B cell (primary cell): ENCODE measurements around the gene CETP. TPM values are rescaled to one million over a fixed set of nuclear protein-coding genes. Genes with fewer than 3 reads are reported as not detected.
A peak's percentile ranks its signal among the peaks of the same experiment; 100 is the strongest.

Source experiments
- ATAC-seq: fragments of 200-7000 bp; cut with Tn5 transposase; one replicate; pipeline ENCODE4 v1.10.0; 2021; ENCODE audit warnings: low read depth, mild to moderate bottlenecking, moderate number of reproducible peaks, moderate library complexity
- CTCF ChIA-PET: fragments of 350-600 bp; sonication (Branson Sonifier 250); formaldehyde crosslinking; loops from one replicate; lab custom pipeline; 2021; ENCODE audit warnings: antibody characterized with exemption, inconsistent platforms; lab: Charles Lee
- POLR2A ChIA-PET: fragments of 350-600 bp; sonication (Branson Sonifier 250); formaldehyde crosslinking; loops from one replicate; lab custom pipeline; 2021; ENCODE audit warnings: antibody characterized with exemption; lab: Charles Lee
- DNase-seq: peaks from one replicate; pipeline ENCODE4 v3.0.0; 2013
- H2AFZ ChIP-seq: 2 replicates; pipeline ENCODE4 v1.6.1; 2012; ENCODE audit warnings: mild to moderate bottlenecking, low read depth, low read length; ENCODE audit not compliant: insufficient read depth, poor library complexity, severe bottlenecking
- H3K27ac ChIP-seq, 2 donors: 1 replicate in 1 of 2; 2 replicates in 1 of 2; pipeline ENCODE4 v1.5.1; 2012 to 2013; ENCODE audit warnings: low read length in 2 of 2, mild to moderate bottlenecking in 2 of 2, moderate library complexity in 1 of 2
- H3K27me3 ChIP-seq, 4 experiments: fragments of 200-600 bp in 1 of 4; sonication (generic) in 1 of 4; replicated peaks in 1 of 4; 1 replicate in 2 of 4; 2 replicates in 2 of 4; pipeline versions ENCODE4 v1.6.1 to v1.7.0; 2013 to 2016; ENCODE audit warnings: low read length in 3 of 4, mild to moderate bottlenecking in 2 of 4, mixed read lengths in 1 of 4, moderate library complexity in 1 of 4; ENCODE audit not compliant: insufficient read depth in 4 of 4, control insufficient read depth in 3 of 4; ENCODE audit errors: control extremely low read depth in 1 of 4
- H3K36me3 ChIP-seq, 2 experiments: replicated peaks in 1 of 2; 1 replicate in 1 of 2; 2 replicates in 1 of 2; pipeline versions ENCODE4 v1.6.1 to v1.7.1; 2013; ENCODE audit warnings: low read length in 1 of 2; ENCODE audit not compliant: insufficient read depth in 2 of 2, control insufficient read depth in 1 of 2; ENCODE audit errors: control extremely low read depth in 1 of 2, extremely low read depth in 1 of 2
- H3K4me1 ChIP-seq, 2 donors: fragments of 200-600 bp in 1 of 2; sonication (generic) in 1 of 2; 1 replicate in 1 of 2; 2 replicates in 1 of 2; pipeline versions ENCODE4 v1.5.1 to v1.6.1; 2013 to 2017; ENCODE audit warnings: low read length in 2 of 2; ENCODE audit not compliant: control insufficient read depth in 2 of 2, insufficient read depth in 2 of 2
- H3K4me2 ChIP-seq: replicated peaks from 2 replicates; pipeline ENCODE3; 2012; ENCODE audit warnings: mild to moderate bottlenecking, low read depth, low read length; ENCODE audit not compliant: poor library complexity, severe bottlenecking
- H3K4me3 ChIP-seq, 5 experiments: fragments of 200-600 bp in 1 of 5; sonication (generic) in 1 of 5; 1 replicate in 3 of 5; 2 replicates in 2 of 5; pipeline versions ENCODE4 v1.5.1 to v1.7.0; 2011 to 2016; ENCODE audit warnings: low read length in 4 of 5, mild to moderate bottlenecking in 4 of 5, low read depth in 2 of 5, control low read depth in 1 of 5, moderate library complexity in 1 of 5; ENCODE audit not compliant: insufficient read depth in 1 of 5; ENCODE audit errors: control extremely low read depth in 1 of 5, extremely low read depth in 1 of 5
- H3K79me2 ChIP-seq: fragments of 200-600 bp; sonication (generic); one replicate; pipeline ENCODE4 v1.6.0; 2016; ENCODE audit warnings: low read length; ENCODE audit not compliant: control insufficient read depth, insufficient read depth
- H3K9ac ChIP-seq: fragments of 200-600 bp; sonication (generic); 2 replicates; pipeline ENCODE4 v1.6.1; 2017; ENCODE audit warnings: mild to moderate bottlenecking, low read length, moderate library complexity
- H3K9me3 ChIP-seq, 3 donors: one replicate each; pipeline versions ENCODE4 v1.6.1 to v1.7.1; 2013; ENCODE audit warnings: low read length in 2 of 3; ENCODE audit not compliant: control insufficient read depth in 2 of 3, insufficient read depth in 1 of 3; ENCODE audit errors: control extremely low read depth in 1 of 3
- H4K20me1 ChIP-seq: 2 replicates; pipeline ENCODE4 v1.6.0; 2012; ENCODE audit warnings: mild to moderate bottlenecking, low read length; ENCODE audit not compliant: insufficient read depth, control insufficient read depth, poor library complexity, severe bottlenecking
- H3K27ac Mint-ChIP-seq: one replicate; pipeline ENCODE4 v1.8.0; 2021; ENCODE audit warnings: mixed read lengths
- H3K27me3 Mint-ChIP-seq: one replicate; pipeline ENCODE4 v1.8.0; 2021; ENCODE audit warnings: mixed read lengths
- H3K4me1 Mint-ChIP-seq: one replicate; pipeline ENCODE4 v1.8.0; 2021; ENCODE audit warnings: mixed read lengths
- H3K4me3 Mint-ChIP-seq: one replicate; pipeline ENCODE4 v1.8.0; 2021; ENCODE audit warnings: mixed read lengths
- H3K9me3 Mint-ChIP-seq: one replicate; pipeline ENCODE4 v1.8.0; 2022; ENCODE audit warnings: mixed read lengths; ENCODE audit not compliant: insufficient read depth
- CTCF ChIP-seq: fragments of 200-600 bp; IDR thresholded peaks from one replicate; pipeline ENCODE4 v1.8.0; 2022; ENCODE audit warnings: antibody characterized with exemption, mild to moderate bottlenecking
- EZH2 ChIP-seq: IDR thresholded peaks from 2 replicates; pipeline ENCODE4 v1.6.1; 2012; ENCODE audit warnings: borderline replicate concordance, low read depth, mild to moderate bottlenecking, moderate library complexity, low read length; ENCODE audit not compliant: insufficient read depth, poor library complexity, severe bottlenecking
- whole genome bisulfite sequencing: methylation state at CpG from one replicate; pipeline ENCODE4 v1.1.5; 2013; ENCODE audit warnings: missing lambda C conversion rate; ENCODE audit not compliant: insufficient coverage; 5-methylcytosine and 5-hydroxymethylcytosine counted together
- intact Hi-C: fragments of 100-400 bp; cut with micrococcal nuclease; formaldehyde crosslinking; loops from one replicate; pipeline ENCODE4 v1.10.0; 2022
- polyA plus RNA-seq: library from polyadenylated mRNA; depleted of rRNA; stranded (reverse); fragments of >200 nt; gene quantifications from 2 replicates; pipeline ENCODE4 v1.2.3, GENCODE V29; 2012
- total RNA-seq, 2 donors: library from RNA; stranded (reverse); fragments of 120-200 nt in 1 of 2; gene quantifications; 1 replicate in 1 of 2; 2 replicates in 1 of 2; pipeline versions ENCODE4 v1.2.3 to v1.2.4, GENCODE V29; 2013 to 2022

The CETP gene
- total and polyA plus RNA-seq, 2 donors (not counting 1 experiment from before 2014, with no cell fraction given), result 0.18 to 1.3 TPM

GRCh38 chr16:57023541-57024249 is 61.9 kb downstream of the CETP start:
- Histone ChIP-seq H3K4me1 (peaks cover 0 to 51% of the 10 kb centered on the region in 2 donors), H3K4me3 (no peak overlapping the region), H4K20me1 (no peaks in the 10 kb centered on the region), H3K36me3 (peaks cover 2 to 85% of the 10 kb centered on the region in 2 experiments), H3K27ac (peak overlapping the region in 1 of 2 donors; percentile 47), H3K9ac (no peak overlapping the region), H2AFZ (no peak overlapping the region), H3K4me2 (no peak overlapping the region), H3K27me3 (no peaks in the 10 kb centered on the region), H3K79me2 (peaks cover 21% of the 10 kb centered on the region), H3K9me3 (no peaks in the 10 kb centered on the region)
- H3K9me3 Mint-ChIP-seq, result no peaks in the 10 kb centered on the region
- CTCF ChIA-PET, result interaction anchor here (1.2 kb wide), 1 partner anchor 12 kb away, joined by 3 read pairs; no protein-coding TSS in a partner anchor
- H3K27me3 Mint-ChIP-seq, result no peaks in the 10 kb centered on the region
- no peak overlapping the region for H3K27ac Mint-ChIP-seq
- no peak for TF ChIP-seq EZH2
- TF ChIP-seq CTCF, result no peak
- intact Hi-C loops, result no loop called here
- peak; percentile 24 for DNase-seq
- ATAC-seq, result no peak
- 71% methylated on average over 8 of the region's 8 CpGs for WGBS
- POLR2A ChIA-PET, result interaction anchor here (1.0 kb wide), 1 partner anchor 18 kb away, joined by 4 read pairs; no protein-coding TSS in a partner anchor
- peaks cover 27% of the 10 kb centered on the region for H3K4me1 Mint-ChIP-seq
- no peak overlapping the region for H3K4me3 Mint-ChIP-seq
